NCI-H82 treated with DMSO at 0.1 percent for 48 hours (cell line): ENCODE data around the gene PCDH9.
A peak's percentile ranks its signal among the peaks of the same experiment; 100 is the strongest.
"Not testable (repeated sequence)": the region's sequence is repeated elsewhere in the genome, so short reads cannot be mapped to it uniquely, and the experiment has no call there.

Source experiments
- DNase-seq: peaks from one replicate; lab custom pipeline; 2025; ENCODE audit not compliant: unreplicated experiment; lab: John Stamatoyannopoulos, UW

PCDH9 gene

GRCh38 chr13:66926200-66926850, 303.8 kb downstream of the PCDH9 start:
- DNase-seq, result peak; percentile 93

- no peak for DNase-seq
Observed at GRCh38 chr13:66922444-66922843, 307.7 kb downstream of the PCDH9 start.

- DNase-seq, result no peak
Observed at GRCh38 chr13:66921437-66921836, 308.7 kb downstream of the PCDH9 start.

GRCh38 chr13:66915596-66916185, 314.4 kb downstream of the PCDH9 start:
- DNase-seq, result no peak

GRCh38 chr13:66914155-66914554, 316.0 kb downstream of the PCDH9 start:
- DNase-seq, result no peak

GRCh38 chr13:66911411-66911939, 318.7 kb downstream of the PCDH9 start:
- DNase-seq, result no peak

- DNase-seq, result no peak
Observed at GRCh38 chr13:66899955-66900354, 330.2 kb downstream of the PCDH9 start.

GRCh38 chr13:66896933-66897332, 333.2 kb downstream of the PCDH9 start:
- DNase-seq, result no peak

GRCh38 chr13:66895780-66896179, 334.4 kb downstream of the PCDH9 start:
- no peak for DNase-seq

- no peak for DNase-seq
Observed at GRCh38 chr13:66895320-66895719, 334.8 kb downstream of the PCDH9 start.

GRCh38 chr13:66888698-66889097, 341.4 kb downstream of the PCDH9 start:
- no peak for DNase-seq

GRCh38 chr13:66887088-66887487, 343.0 kb downstream of the PCDH9 start:
- no peak for DNase-seq

- DNase-seq, result no peak
Observed at GRCh38 chr13:66886264-66886663, 343.9 kb downstream of the PCDH9 start.

- not testable (repeated sequence) for DNase-seq
Observed at GRCh38 chr13:66881170-66881569, 349.0 kb downstream of the PCDH9 start.

- DNase-seq, result no peak
Observed at GRCh38 chr13:66879988-66880387, 350.1 kb downstream of the PCDH9 start.

GRCh38 chr13:66875264-66875663, 354.9 kb downstream of the PCDH9 start:
- DNase-seq, result no peak

- no peak for DNase-seq
Observed at GRCh38 chr13:66864627-66865026, 365.5 kb downstream of the PCDH9 start.

- DNase-seq, result no peak
Observed at GRCh38 chr13:66860878-66861417, 369.2 kb downstream of the PCDH9 start.

- no peak for DNase-seq
Observed at GRCh38 chr13:66859934-66860877, 369.9 kb downstream of the PCDH9 start.

- no peak for DNase-seq
Observed at GRCh38 chr13:66859078-66859477, 371.1 kb downstream of the PCDH9 start.

- DNase-seq, result no peak
Observed at GRCh38 chr13:66858163-66858562, 372.0 kb downstream of the PCDH9 start.
